HG03521 (cell line): ENCODE results near the gene RNF167.

Experiments used
- ATAC-seq: cut with Tn5 transposase; IDR thresholded peaks from one replicate; pipeline ENCODE4 v1.9.1; 2021; ENCODE audit warnings: mild to moderate bottlenecking, moderate library complexity; ENCODE audit not compliant: unreplicated experiment

Gene RNF167

GRCh38 chr17:4973256-4974114 is 33.4 kb downstream of the RNF167 start:
- ATAC-seq: no peak

GRCh38 chr17:4974115-4974670 is 34.1 kb downstream of the RNF167 start:
- no peak for ATAC-seq

- no peak for ATAC-seq
These were observed 38.7 kb downstream of the RNF167 start for GRCh38 chr17:4978726-4979125.

GRCh38 chr17:4980644-4981216 is 40.7 kb downstream of the RNF167 start:
- no peak for ATAC-seq

- ATAC-seq: no peak
These were observed 42.2 kb downstream of the RNF167 start for GRCh38 chr17:4982305-4982704.

- ATAC-seq: no peak
These were observed 46.3 kb downstream of the RNF167 start for GRCh38 chr17:4986403-4986802.

- peak; percentile 59 for ATAC-seq
These were observed 47.1 kb downstream of the RNF167 start, which contains the start of gene CAMTA2 for GRCh38 chr17:4986951-4987766. TSS of gene CAMTA2 (minus strand) at chr17:4987675. CDS start at chr17:4986222, 1,453 bp downstream.

GRCh38 chr17:4987767-4988567 is 47.9 kb downstream of the RNF167 start:
- ATAC-seq: no peak

- no peak for ATAC-seq
These were observed 54.1 kb downstream of the RNF167 start for GRCh38 chr17:4994081-4994595.
